ENCODE measurements around the gene DHCR24.
"Not testable (repeated sequence)": the region's sequence is repeated elsewhere in the genome, so short reads cannot be mapped to it uniquely, and the experiment has no call there.

The DHCR24 gene

DNA sequence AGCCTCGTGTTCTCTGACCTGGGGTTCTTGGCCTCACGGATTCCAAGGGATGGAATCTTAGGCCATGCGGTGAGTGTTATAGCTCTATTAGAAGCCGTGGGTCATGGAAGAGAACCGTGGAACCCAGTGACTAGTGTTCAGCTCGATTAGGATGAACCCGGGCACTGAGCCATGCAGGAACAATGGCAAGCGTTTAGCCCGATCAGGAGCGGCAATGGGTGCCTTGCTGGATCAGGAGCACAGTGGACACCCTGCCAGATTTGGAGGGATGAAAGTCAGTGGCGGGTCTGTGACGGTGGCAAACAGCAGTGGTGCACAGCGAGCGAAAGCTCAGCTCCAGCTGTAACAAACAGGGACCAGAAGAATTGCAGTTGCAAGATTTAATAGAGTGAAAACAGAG is 24.1 kb upstream of the DHCR24 start:
- DNase-seq; ATAC-seq (replicated peaks): not testable (repeated sequence)

GRCh38 chr1:54906586-54906985 is 19.6 kb upstream of the DHCR24 start:
- Mint-ChIP-seq H3K4me3 (no peak overlapping the region), H3K4me1 (ENCODE audit: low read depth in 2 of 2) (no peaks in the 10 kb centered on the region), H3K36me3 (ENCODE audit: insufficient read depth) (no peaks in the 10 kb centered on the region), H3K27ac (no peak overlapping the region), H3K27me3 (peaks cover 18% of the 10 kb centered on the region in 2 donors), H3K9me3 (no peaks in the 10 kb centered on the region)
- DNase-seq (no peak), ATAC-seq (replicated peaks) (no peak)

More for the DNA sequence above, 24.1 kb upstream of the DHCR24 start:
- not testable (repeated sequence) for H3K4me1 Mint-ChIP-seq (ENCODE audit: low read depth in 2 of 2); H3K4me3 Mint-ChIP-seq; H3K36me3 Mint-ChIP-seq (ENCODE audit: insufficient read depth); H3K27ac Mint-ChIP-seq; H3K9me3 Mint-ChIP-seq
- H3K27me3 Mint-ChIP-seq, result peaks cover 0 to 15% of the 10 kb centered on the region in 2 donors

- Mint-ChIP-seq H3K9me3 (no peaks in the 10 kb centered on the region), H3K27me3 (peaks cover 34 to 36% of the 10 kb centered on the region in 2 donors), H3K36me3 (ENCODE audit: insufficient read depth) (no peaks in the 10 kb centered on the region), H3K4me1 (ENCODE audit: low read depth in 2 of 2) (no peaks in the 10 kb centered on the region), H3K27ac (no peak overlapping the region), H3K4me3 (no peak overlapping the region)
- ATAC-seq (replicated peaks) (no peak), DNase-seq (no peak)
These were observed 17.6 kb upstream of the DHCR24 start for GRCh38 chr1:54904476-54905048.

DNA sequence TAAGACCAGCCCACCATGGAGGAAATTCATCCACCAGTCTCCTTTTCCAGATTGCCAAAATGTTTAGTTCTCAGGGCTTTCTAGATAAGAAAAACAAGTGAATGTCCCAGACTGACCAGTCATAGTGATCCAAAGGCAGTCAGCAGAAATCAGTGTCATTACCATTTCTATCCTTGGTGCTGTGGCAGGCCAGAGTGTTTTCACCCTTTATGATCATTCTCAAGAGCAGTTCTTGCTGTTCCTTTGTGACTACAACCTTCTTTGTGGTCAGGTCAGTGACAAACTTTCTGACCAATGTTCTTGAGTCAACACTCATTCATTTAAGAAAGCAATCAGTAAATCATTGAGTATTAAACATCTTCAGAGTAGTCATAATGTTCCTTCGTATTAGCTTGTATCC is 7.3 kb upstream of the DHCR24 start:
- DNase-seq, result no peak
- no peaks in the 10 kb centered on the region for H3K4me1 Mint-ChIP-seq (ENCODE audit: low read depth in 2 of 2)

DNA sequence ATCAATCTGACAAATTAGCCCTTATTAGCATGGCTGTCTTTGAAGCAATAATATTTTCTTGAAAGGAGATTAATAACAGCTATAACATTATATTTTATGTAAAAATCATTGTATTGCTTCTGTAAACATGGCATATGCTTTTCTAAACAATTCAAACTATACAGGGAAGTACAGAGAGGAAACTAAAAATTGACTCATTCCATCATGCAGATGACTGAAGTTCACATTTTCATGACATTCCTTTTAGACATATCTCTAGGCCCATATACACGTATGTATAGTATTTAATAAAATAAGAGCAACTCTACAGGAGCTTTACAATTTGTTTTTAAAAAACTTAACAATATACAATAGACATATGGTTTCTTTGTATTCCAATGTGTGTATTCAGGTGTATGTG is 5.6 kb upstream of the DHCR24 start:
- DNase-seq, result no peak
- no peaks in the 10 kb centered on the region for H3K9me3 Mint-ChIP-seq
- H3K27ac Mint-ChIP-seq, result no peak overlapping the region
- H3K4me1 Mint-ChIP-seq (ENCODE audit: low read depth in 2 of 2), result peaks cover 3 to 4% of the 10 kb centered on the region in 2 donors
- no peak for ATAC-seq (replicated peaks)
- no peaks in the 10 kb centered on the region for H3K36me3 Mint-ChIP-seq (ENCODE audit: insufficient read depth)
- H3K27me3 Mint-ChIP-seq, result peaks cover 9 to 35% of the 10 kb centered on the region in 2 donors
- no peak overlapping the region for H3K4me3 Mint-ChIP-seq

More for the DNA sequence above, 7.3 kb upstream of the DHCR24 start:
- Mint-ChIP-seq H3K9me3 (no peaks in the 10 kb centered on the region), H3K27ac (no peak overlapping the region), H3K4me3 (no peak overlapping the region), H3K36me3 (ENCODE audit: insufficient read depth) (no peaks in the 10 kb centered on the region), H3K27me3 (peaks cover 9 to 23% of the 10 kb centered on the region in 2 donors)
- no peak for ATAC-seq (replicated peaks)

DNA sequence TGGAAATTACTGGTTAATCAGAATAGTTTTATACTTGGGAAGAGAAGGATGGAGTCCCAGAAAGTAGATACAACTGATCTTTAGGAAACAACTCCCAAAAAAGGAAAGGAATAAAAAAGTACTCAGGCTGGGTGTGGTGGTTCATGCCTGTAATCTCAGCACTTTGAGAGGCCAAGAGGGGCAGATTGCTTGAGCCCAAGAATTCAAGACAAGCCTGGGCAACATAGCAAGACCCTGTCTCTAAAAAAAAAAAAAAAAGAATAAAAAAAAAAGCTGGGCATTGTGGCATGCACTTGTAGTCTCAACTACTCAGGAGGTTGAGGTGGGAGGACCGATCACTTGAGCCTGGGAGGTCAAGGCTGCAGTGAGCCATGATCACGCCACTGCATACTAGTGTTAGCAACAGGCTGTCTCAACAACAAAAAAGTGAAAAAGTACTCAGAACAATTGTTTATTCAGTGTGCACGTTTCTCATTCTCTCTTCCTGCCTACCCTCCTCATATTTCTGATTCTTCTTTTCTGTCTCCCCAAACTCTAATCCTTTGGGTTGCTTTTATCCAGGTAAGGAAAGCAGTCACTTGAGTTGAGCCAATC is 2.2 kb upstream of the DHCR24 start:
- no peaks in the 10 kb centered on the region for H3K9me3 Mint-ChIP-seq
- H3K27me3 Mint-ChIP-seq, result peaks cover 9 to 35% of the 10 kb centered on the region in 2 donors
- DNase-seq, result no peak
- H3K27ac Mint-ChIP-seq, result no peak overlapping the region
- ATAC-seq (replicated peaks), result no peak
- peaks cover 18 to 20% of the 10 kb centered on the region in 2 donors for H3K4me1 Mint-ChIP-seq (ENCODE audit: low read depth in 2 of 2)
- H3K36me3 Mint-ChIP-seq (ENCODE audit: insufficient read depth), result peaks cover 5% of the 10 kb centered on the region
- no peak overlapping the region for H3K4me3 Mint-ChIP-seq

GRCh38 chr1:54888080-54888733 is 1.2 kb upstream of the DHCR24 start:
- H3K27ac Mint-ChIP-seq, result no peak overlapping the region
- no peak for ATAC-seq (replicated peaks)

GRCh38 chr1:54887665-54888071 is 673 bp upstream of the DHCR24 start:
- no peak for DNase-seq
- H3K4me1 Mint-ChIP-seq (ENCODE audit: low read depth in 2 of 2), result peaks cover 18 to 20% of the 10 kb centered on the region in 2 donors
- no peak overlapping the region for H3K27ac Mint-ChIP-seq
- peak overlapping the region; percentile 84 to 97 for H3K4me3 Mint-ChIP-seq
- H3K27me3 Mint-ChIP-seq, result peaks cover 9 to 35% of the 10 kb centered on the region in 2 donors
- H3K9me3 Mint-ChIP-seq, result no peaks in the 10 kb centered on the region
- ATAC-seq (replicated peaks), result no peak
- H3K36me3 Mint-ChIP-seq (ENCODE audit: insufficient read depth), result peaks cover 5% of the 10 kb centered on the region

More at GRCh38 chr1:54888080-54888733, 1.2 kb upstream of the DHCR24 start:
- H3K4me1 Mint-ChIP-seq (ENCODE audit: low read depth in 2 of 2), result peaks cover 18 to 20% of the 10 kb centered on the region in 2 donors
- DNase-seq, result no peak
- H3K4me3 Mint-ChIP-seq, result peak overlapping the region; percentile 84 to 97
- no peaks in the 10 kb centered on the region for H3K9me3 Mint-ChIP-seq
- peaks cover 5% of the 10 kb centered on the region for H3K36me3 Mint-ChIP-seq (ENCODE audit: insufficient read depth)
- H3K27me3 Mint-ChIP-seq, result peaks cover 9 to 35% of the 10 kb centered on the region in 2 donors

DNA sequence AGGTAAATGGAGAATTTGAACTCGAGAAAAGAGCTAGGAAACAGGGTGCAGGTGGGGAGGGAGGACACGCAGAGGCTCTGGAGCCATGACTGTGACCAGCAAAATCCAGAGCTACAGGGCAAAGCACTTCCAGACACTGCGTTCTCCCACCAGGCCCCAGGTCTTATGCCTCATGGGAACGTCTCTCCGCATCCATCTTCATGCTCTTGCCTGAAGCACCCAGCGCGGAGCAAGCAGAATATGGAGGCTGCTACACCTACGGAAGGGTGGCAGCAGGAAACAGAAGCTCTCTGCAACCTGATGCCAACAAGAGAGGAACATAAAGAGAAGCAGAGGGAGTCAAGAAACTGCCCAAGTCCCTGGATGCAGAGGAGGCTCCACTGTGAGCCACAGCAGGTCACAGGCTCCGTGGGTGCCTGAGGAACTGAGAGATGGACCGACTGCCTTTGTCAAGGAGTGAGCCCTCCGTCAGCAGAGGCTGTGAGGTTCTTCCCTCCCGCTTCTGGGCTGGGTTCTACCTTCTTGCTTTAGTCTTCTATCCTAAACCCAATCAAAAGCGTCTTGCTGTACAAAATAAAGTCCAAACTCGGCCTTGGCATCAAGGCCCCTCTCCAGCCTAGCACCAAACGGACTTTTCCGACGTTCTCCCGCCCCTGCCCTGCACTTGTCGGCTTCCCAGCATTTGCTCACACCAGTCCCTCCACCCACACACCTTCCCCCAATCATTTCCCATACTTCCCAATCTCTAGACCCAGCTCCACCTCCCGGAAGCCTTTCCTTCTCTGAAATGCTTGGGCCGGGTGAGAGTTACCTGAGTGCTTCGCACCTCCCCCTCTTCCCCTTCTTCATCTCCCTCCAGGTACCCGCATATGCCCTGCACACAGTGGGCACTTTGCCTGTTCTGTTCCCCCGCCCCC is 930 bp downstream of the DHCR24 start:
- Mint-ChIP-seq H3K4me3 (peak overlapping the region; percentile 84 to 97), H3K36me3 (ENCODE audit: insufficient read depth) (peaks cover 5% of the 10 kb centered on the region), H3K27me3 (peaks cover 0 to 26% of the 10 kb centered on the region in 2 donors), H3K4me1 (ENCODE audit: low read depth in 2 of 2) (peaks cover 20 to 21% of the 10 kb centered on the region in 2 donors), H3K9me3 (no peaks in the 10 kb centered on the region), H3K27ac (peak overlapping the region; percentile 11 to 79)
- ATAC-seq (replicated peaks) (no peak), DNase-seq (no peak)

DNA sequence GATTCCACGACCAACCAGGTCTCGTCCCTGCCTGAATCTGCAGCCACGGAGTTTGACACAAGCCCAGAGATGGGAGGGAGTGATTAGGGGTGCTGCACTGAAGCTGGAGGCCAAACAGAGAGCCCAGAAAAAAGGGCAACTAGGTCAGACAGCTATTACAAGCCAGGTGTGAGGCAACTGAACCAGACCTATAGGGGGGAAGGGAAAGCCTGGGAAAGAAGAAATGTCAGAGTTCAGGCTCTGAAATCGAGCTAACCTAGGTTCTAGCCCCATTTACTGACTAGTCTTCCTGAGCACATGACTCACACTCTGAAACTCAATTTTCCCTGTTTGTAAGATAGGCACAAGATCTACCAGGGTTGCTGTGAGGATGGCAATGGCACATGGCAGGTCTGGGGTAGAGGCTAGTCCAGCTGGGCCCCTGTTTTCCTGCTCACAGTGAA is 1.7 kb downstream of the DHCR24 start:
- DNase-seq (no peak), ATAC-seq (replicated peaks) (no peak)
- H3K36me3 Mint-ChIP-seq (ENCODE audit: insufficient read depth), result peaks cover 5% of the 10 kb centered on the region
- peaks cover 20 to 21% of the 10 kb centered on the region in 2 donors for H3K4me1 Mint-ChIP-seq (ENCODE audit: low read depth in 2 of 2)
- peaks cover 0 to 21% of the 10 kb centered on the region in 2 donors for H3K27me3 Mint-ChIP-seq
- peak overlapping the region; percentile 84 to 97 for H3K4me3 Mint-ChIP-seq
- H3K9me3 Mint-ChIP-seq, result no peaks in the 10 kb centered on the region
- H3K27ac Mint-ChIP-seq, result peak overlapping the region in 1 of 2 donors; percentile 57

- H3K27ac Mint-ChIP-seq, result no peak overlapping the region
- H3K27me3 Mint-ChIP-seq, result peaks cover 0 to 17% of the 10 kb centered on the region in 2 donors
- no peak for DNase-seq
- no peak for ATAC-seq (replicated peaks)
- H3K4me3 Mint-ChIP-seq, result no peak overlapping the region
- H3K4me1 Mint-ChIP-seq (ENCODE audit: low read depth in 2 of 2), result peaks cover 20 to 21% of the 10 kb centered on the region in 2 donors
- H3K36me3 Mint-ChIP-seq (ENCODE audit: insufficient read depth), result peaks cover 5% of the 10 kb centered on the region
- H3K9me3 Mint-ChIP-seq, result no peaks in the 10 kb centered on the region
These were observed 2.2 kb downstream of the DHCR24 start for GRCh38 chr1:54884768-54885167.

- Mint-ChIP-seq H3K27ac (no peak overlapping the region), H3K36me3 (ENCODE audit: insufficient read depth) (peaks cover 5% of the 10 kb centered on the region), H3K4me3 (no peak overlapping the region), H3K27me3 (peaks cover 0 to 12% of the 10 kb centered on the region in 2 donors), H3K4me1 (ENCODE audit: low read depth in 2 of 2) (peaks cover 20 to 21% of the 10 kb centered on the region in 2 donors), H3K9me3 (no peaks in the 10 kb centered on the region)
- DNase-seq (no peak), ATAC-seq (replicated peaks) (no peak)
These were observed 2.8 kb downstream of the DHCR24 start for GRCh38 chr1:54884135-54884586.

Measured in effector memory CD8-positive, alpha-beta T cell (primary cell).